HG03378 (cell line): ENCODE data around the gene GCSH.
A peak's percentile ranks its signal among the peaks of the same experiment; 100 is the strongest.
"Not testable (repeated sequence)": the region's sequence is repeated elsewhere in the genome, so short reads cannot be mapped to it uniquely, and the experiment has no call there.

Experiments used
- ATAC-seq: cut with Tn5 transposase; IDR thresholded peaks from one replicate; pipeline ENCODE4 v1.9.1; 2021; ENCODE audit warnings: mild to moderate bottlenecking, moderate library complexity; ENCODE audit not compliant: unreplicated experiment

Gene GCSH

DNA sequence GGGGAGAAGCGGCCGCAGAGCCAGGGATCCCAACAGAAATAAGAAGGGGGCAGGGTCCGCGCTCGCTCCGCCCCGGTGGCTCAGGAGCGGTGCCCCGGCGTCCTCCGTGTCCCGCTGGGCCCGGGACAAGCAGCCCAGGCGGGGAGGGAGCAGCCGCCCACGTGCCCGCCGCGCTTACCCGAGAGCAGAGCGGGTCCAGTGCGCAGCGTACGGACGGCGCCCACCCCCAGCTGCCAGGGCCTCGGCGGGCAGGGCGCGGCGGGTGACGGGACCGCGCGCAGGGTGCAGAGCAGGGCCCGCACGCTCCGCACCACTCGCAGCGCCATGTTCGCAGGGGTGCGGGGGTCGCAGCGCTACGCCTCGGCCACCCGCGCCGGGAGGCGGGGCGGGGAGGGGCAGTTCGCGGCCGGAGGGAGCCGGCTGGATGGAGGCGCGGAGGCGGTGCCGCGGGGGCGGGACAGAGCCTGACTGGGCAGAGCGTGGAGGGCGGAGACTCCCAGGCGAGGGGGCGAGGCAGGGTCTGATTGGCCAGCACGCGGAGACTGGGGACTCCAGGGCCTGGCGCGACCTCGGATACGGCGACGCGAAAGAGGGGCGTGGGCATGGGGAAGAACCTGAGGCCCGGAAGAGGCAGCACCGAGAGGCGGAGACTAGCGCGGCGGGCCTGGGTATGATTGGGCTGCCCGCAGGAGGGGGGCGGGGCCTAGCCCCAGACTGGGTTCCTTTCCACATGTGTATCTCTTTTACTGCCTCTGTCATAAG is at the start of gene GCSH:
Gene GCSH (minus strand): TSS at position 443 of the 762 bp plus-strand sequence. CDS start 117 bp downstream, at position 326.
- ATAC-seq, result peak; percentile 96

DNA sequence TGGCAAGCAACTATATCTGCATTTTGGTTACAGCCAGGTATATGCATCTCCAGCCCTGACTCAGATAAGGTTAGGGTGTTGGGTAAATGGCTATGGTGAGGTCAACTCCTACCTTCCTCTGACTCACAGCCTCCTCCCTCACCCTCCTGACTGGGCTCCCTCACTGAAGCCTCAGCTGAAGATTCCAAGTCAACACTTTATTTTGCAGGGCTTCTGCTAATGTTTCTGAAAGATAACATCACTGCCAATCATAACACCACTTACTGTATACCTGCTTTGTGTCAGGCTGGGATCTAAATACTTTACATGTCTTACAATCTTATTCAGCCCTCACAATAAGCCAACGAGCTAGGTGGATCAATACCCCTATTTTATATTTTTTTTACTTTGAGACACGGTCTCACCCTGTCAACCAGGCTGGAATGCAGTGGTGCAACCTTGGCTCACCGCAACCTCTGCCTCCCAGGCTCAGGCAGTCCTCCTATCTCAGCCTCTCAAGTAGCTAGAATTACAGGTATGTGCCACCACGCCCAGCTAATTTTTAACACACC is 47.8 kb upstream of the GCSH start:
- no peak for ATAC-seq

DNA sequence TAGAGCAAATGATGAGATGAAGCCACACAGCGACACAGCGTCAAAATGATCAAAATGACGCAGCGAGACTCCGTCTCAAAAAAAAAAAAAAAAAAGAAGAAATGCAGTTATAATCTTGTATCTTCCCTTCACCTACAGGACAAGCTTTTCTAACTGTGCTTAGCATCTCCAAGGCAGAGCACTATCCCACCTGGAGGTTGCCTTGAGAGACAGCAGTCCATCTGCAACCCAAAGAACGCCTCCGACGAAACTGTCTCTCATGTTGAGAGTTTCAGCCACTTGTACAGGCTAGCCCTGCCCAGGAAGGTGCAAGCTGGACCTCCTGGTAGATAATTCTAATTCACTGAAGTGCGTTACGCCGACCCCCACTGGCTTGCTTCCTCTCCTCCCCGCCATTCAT is 46.7 kb upstream of the GCSH start:
- no peak for ATAC-seq

DNA sequence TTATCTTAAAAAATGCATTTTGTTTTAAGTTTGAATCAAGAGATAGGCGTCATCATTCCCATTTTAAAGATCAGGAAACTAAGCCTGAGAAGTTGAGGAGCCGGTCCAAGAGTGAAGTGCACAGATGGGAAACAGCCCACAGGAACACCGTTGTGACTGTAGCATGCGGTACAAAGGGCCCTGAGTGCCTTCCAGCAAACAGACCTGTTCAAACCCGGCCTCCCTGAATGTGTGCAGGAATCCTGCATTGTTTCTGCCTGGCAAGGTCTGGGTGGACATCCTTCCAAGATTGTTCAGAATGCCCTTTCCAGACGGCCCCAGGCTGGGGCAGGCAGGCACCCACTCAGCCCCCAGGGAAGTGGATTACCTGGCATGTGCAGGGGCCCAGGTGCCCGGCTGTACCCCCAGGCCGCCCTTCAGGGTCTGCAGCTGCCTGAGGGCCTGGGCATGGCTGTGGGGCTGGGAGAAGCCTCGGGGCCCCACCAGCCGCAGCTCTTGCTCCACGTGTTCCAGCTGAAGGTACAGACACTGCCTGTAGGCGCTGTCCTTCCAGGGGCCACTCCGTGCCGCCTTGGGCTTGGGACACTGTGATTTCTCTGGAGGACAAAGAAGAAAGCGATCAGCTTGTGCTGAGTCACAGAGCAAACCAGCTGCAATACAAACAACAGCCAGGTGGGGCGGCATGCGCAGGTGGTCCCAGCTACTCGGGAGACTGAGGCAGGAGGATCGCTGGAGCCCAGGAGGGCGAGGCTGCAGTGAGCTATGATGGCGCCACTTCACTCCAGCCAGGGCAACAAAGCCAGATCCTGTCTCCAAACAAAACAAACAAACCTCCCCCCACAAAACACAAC is 45.0 kb upstream of the GCSH start:
- ATAC-seq, result no peak

DNA sequence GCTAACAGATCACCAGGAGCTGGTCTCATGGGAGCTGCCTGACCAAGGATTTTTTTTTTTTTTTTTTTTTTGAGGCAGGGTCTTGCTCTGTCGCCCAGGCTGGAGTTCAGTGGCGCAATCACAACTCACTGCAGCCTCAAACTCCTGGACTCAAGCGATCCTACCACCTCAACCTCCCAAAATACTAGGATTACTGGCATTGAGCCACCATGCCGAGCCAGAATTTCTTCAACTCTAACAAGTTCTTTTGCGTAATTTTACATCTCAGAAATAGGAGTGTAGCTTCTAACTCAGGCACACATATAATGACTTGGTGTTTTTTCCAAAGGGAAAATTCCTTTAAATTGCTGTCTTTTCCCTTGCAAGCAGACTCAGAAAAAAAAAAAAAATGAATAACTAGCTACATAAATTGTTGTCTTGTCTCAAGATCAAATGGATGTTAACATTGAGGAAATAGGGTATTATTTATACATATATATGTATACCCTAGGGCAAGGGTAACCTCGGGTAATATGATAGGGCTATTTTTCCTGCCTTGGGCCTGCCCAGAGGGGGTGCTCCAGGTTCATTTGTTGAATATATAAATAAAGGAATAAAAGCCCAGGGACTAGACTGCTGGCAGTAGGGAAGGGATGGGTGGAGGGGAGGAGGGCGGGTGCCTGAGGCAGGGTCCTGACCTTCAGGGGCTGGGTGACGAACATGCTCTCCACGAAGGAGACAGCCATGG is 42.8 kb upstream of the GCSH start:
- ATAC-seq, result no peak

DNA sequence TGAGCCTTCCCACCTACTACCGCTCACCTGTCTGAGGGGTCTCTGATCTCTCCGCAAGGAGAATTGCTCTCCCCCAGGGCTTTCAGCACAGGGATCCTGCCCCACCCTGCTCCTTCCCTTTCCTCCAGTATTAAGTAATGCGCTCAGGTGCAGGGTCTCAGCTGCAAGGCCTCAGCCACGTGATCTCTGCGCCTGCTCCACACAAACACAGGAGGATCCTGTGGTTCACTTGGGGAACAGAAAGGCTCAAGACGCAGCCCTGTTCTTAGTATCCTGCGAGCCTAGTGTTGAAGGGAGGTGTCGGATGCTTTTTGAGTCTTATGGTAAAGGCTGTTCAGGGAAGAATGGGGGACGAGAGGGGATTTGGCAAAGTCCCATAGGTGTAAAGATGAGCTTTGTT is 41.6 kb upstream of the GCSH start:
- no peak for ATAC-seq

DNA sequence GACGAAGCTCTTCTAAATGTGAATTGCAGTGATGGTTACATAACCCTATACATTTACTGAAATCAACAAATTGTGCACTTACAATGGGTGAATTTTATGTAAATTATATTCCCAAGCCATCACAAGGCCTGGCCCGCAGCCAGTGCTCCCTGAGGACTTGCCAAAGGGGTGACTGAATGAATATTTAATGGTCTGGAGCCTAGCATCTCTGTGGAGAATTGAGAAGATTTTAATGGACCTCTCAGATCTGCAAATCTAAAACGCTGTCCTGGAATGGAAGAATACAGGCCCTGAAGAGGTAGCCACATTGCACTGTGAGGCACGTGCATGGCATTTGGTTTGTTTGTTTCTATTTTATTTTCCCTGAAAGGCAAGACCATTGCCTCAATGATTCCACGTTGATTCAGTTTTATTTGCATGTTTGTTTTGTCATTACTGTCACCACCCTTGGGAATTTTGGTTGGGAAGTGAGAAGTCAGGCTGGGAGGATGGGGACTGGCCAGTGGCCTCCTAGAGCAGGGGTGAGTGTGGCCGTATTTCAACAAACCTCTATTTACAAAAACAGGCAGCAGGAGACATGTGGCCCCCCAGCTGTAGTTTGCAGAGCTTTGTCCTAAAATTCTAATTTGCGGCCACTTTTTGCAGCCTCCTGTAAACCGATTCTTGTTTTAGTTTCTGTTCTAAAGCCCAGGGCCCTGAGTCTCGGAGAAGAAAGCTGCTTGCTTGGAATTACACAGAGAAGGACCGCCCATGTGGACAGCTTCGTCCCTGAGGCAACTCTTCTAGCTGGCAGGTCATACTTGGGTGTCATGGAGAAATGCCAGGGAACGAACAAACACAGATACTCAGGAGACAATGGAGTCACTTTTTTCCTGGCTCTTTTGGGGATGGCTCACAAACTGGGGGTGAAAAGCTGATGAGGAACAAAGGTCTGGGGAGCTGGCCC is 40.5 kb upstream of the GCSH start:
- ATAC-seq, result no peak

DNA sequence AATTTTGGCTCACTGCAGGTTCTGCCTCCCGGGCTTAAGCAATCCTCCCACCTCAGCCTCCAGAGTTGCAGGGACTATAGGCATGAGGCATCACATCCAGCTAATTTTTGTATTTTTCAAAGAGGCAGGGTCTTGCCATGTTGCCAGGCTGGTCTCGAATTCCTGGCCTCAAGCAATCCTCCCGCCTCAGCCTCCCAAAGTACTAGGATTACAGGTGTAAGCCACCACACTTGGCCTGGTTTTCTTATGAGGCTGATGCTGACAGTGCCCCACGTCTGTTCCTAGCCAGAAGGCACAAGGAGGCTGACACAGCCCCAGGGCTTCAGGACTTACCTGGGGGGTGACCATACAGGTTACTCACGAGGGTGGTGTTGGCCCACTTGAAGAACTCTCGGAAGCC is 33.9 kb upstream of the GCSH start:
- no peak for ATAC-seq

DNA sequence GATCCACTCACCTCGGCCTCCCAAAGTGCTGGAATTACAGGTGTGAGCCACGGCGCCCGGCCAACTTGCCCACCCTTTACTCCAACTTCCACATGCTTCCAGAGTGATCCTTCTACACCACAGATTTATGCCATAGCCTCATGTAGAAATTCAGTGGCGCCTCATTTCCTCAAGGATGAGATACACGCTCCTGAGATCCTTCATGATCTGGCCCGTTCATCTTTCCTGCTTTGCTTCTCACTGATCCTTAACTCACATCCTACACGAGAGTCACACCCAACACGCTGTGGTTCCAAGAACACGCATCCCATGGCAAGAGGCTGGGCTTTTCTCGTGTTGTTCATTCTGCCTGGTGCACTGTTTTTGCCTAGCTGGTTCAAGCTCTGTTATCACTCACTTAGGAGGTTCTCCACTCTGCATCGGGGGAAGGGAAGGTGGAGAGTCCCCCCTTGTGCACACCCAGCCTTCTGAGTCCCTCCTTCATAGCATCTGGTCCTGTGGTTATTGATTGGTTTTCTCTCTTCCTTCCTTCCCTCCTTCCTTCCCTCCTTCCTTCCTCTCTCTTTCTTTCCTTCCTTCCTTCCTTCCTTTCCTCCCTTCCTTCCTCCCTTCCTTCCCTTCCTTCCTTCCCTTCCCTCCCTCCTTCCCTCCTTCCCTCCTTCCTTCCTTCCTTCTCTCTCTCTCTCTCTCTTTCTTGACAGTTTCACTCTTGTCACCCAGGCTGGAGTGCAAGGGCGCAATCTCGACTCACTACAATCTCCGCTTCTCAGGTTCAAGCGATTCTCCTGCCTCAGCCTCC is 32.7 kb upstream of the GCSH start:
- ATAC-seq, result no peak

DNA sequence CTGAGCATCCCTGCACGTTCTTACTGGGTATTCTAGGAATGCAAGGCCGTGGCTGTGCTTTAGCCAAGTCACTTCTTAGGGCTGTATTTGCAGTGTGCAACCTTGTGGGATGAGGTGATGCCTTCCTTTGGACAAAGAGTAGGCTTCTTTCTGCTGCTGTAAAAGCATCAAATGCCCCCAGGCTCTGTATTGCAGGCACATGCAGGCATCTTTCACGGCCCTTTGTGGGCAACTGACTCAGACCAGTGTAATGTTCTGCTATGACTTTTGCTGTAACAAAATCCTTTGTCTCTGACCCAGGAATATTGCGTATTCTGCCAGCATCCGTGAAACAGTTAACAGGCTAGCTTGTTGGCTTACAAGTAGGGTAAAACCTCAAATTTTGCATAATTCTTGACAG is 30.9 kb upstream of the GCSH start:
- no peak for ATAC-seq

DNA sequence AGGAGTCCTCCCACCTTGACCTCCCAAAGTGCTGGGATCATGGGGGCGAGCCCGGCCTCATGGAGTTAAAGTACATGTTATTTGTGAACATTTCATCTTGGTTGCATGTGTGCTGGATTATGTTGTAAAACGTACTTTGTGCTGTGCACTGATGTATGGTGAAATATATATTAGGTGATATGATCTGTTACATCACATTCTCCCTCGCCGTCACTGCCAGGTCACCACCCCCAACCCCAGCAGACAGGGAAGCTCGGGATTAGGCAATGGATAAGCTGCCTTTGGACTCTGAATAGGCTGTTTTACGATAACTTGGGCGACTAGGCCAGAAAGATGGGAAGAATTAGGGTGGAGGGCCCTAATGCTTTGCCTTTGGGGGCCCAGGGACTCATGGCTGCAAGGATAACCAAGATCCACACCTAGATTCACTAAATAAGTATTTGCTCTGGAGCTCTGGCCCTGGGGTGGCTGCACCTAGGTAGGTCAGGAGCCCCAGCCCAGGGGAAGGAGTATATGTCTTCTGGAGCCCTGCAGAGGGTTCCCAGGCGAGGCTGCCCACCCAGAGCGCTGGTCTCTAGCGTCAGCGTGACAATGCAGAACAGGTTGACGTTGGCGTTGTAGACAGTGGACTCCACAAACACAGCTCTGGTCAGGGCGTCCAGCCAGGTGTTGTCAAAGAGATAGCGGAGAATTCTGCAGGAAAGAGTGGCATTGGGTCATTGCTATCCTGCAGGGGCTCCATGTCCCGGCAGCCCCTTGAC is 27.1 kb upstream of the GCSH start:
- ATAC-seq, result no peak

DNA sequence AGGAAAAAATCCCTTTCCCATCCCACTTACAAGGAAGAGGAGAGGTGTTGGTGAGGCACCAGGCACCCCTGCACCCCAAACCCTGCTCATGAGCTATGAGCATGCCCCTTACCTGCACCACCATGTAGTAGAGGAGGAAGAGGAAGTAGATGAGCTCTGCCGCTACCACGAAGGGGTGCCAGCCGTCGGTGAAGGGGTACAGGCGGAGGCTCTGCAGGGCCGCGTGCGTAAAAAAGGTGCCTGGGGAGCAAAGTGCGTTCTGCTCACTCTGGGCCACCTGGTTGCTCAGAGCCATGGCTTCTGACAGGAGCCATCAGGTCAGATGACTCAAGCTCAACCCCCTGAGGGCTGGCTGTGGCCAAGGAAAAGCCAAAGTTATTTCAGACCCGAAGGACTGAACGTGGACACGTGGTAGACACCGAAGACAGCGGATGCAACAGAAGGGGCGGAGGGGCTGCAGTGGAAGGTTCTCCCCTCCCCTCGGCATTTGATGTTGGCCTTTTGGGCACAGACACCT is 25.3 kb upstream of the GCSH start:
- no peak for ATAC-seq

DNA sequence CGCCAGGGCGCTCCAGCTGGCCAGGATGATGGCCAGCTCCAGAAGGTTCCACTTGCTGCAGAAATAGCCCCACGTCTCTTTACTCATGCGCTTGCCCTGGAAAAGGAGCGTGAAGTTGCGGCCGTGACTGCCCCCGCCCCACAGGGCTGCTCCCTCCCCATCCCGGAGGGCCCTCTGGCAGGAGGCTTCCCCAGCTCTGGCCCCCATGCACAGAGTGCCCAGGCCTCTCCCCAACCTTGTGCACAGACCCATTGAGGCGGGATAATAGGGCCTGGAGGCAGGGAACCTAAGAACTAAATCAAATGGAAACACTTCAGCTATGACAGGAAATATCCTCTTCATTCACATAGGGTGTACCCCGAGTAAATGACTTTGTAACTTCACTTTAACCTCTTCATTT is 21.2 kb upstream of the GCSH start:
- no peak for ATAC-seq

DNA sequence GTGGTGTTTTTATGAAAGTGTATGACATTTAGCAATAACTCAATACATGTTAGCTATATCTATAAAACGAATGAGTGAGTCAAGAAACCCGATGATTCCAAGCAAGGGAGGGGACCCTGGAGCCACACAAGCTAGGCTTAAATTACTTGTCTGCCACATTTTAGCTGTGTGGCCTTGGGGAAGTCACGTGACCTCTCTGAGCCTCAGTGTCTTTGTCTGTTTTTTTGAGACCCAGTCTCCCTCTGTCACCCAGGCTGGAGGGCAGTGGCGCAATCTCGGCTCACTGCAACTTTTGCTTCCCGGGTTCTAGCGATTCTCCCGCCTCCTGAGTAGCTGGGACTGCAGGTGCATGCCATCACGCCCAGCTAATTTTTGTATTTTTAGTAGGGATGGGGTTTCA is 20.1 kb upstream of the GCSH start:
- no peak for ATAC-seq

DNA sequence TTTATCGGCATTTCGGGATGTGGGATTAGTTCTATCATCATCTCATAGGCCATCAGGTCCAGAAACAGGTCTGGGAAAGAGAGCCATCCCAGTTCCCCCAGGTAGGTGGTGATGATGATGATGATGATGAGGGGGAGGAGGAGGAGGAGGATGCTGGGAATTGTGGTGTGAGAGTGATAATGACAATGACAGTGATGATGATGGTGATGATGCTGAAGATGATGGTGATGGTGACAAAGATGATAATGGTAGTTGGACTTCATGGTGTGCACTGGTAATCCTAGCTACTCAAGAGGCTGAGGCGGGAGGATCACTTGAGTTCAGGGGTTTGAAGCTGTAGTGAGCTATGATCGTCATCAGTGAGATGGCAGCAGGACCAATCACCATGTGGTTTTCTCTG is 16.3 kb upstream of the GCSH start:
- no peak for ATAC-seq

DNA sequence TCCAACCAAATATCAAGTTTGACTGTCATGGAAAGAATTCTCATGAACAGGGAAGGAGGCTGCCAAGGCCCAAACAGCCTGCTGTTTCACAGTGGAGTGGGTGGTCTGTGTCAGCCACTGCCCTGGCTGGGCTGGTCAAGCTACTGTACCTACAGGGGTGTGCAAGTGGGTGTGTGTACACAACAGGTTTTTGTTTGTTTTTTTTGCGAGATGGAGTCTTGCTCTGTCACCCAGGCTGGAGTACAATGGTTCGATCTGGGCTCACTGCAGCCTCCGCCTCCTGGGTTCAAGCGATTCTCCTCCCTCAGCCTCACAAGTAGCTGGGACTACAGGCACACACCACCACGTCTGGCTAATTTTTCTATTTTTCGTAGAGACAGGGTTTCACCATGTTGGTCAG is 13.1 kb upstream of the GCSH start:
- not testable (repeated sequence) for ATAC-seq

DNA sequence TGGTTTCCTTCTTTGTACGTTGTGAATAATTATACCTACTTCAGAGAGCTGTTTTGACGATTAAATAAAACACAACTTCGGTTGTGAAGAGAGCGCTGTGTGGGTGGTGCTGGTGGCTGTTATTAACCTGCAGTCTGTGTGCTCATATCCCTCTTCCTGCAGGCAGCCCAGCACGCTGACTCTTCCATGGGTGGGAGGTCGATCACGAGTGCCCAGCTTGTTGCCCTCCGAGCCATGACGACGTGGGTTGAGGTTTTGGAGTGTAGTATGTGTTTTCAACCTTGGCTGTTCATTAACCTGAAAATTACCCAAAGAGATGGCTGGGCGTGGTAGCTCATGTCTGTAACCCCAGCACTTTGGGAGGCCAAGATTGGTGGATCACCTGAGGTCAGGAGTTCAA is 11.3 kb upstream of the GCSH start:
- no peak for ATAC-seq

DNA sequence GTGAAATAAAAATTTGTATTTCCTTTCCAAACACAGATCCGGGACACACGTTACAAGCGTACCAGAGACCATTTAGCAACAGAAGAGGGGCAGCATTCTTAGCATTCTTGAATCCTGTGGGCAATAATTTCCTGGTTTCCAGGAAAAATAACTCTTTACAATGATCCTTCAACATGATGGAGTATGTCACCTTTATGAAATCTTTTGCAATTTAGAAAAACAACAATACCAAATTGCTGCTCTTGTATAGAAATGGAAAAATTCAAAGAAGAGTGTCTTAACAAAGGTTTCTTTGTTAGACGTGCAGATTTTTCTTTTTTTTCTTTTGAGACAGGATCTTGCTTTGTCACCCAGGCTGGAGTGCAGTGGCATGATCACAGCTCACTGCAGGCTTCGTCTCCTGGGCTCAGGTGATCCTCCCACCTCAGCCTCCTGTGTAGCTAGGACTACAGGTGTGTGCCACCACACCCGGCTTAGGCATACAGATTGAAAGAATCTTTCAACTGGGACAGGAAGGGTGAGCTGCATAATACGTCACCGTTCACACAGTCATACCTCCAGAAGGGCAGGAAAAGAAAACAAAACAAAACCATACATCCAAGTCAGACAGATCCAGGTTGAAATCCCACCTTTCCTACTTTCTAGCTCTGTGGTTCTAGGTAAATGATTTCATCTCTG is 10.8 kb upstream of the GCSH start:
- no peak for ATAC-seq
